SU-DHL-6 (cell line): ENCODE measurements around the gene RPH3AL.

ENCODE experiments used
- CTCF ChIP-seq: fragments of 200-600 bp; sonication (generic); IDR thresholded peaks from one replicate; pipeline ENCODE4 v1.5.1; 2017; ENCODE audit warnings: antibody characterized with exemption, mild to moderate bottlenecking, low read length, moderate library complexity; ENCODE audit not compliant: insufficient read depth, poor library complexity, severe bottlenecking
- EZH2phosphoT487 ChIP-seq: fragments of 200-600 bp; sonication (generic), shearing (Covaris generic); conservative IDR thresholded peaks from 2 replicates; pipeline ENCODE4 v1.6.1; 2018; ENCODE audit warnings: mild to moderate bottlenecking, antibody characterized with exemption, low read length, moderate library complexity, mixed read lengths

DNA sequence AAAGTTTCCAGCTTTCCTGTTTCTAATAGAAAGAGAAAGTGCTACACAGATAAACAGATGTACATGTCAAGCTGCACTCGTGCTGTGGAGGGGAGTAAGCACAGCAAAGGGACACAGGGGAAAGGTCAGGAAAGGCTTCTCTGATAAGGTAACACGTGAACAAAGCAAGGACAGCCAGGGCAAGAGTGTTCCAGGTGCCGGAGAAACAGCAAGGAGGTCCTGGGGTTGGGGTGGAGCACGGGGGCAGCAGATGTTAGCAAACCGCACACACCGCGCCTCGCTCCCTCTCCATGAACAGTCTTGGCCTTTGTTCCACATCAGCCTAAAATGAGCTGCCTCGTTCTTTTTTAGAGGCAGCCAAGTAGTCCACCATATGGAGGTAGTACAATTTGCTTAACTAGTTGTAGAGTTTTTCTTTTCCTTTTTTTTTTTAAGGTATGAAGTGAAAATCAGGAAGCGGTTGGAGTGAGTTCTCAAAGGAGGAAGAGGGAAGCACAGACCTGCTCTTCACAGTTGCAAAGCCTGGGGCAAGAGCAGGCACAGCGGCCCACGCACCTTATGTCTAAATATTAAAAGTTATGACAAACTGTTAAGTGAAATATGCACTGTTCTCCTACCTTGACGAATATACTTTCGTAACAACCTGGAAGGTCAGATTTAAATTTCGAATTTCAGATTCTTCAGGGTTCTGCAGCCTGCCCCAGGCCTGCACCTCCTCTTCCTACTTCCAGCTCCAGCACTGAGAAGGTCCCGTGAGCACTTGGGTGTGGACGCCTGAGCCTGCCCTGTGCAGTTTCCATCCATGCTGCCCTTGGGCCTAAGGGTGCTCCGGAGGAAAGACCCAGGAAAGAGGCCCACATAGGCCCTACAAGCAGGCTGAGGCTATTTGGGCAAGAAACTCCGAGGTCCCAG, 41.5 kb upstream of the RPH3AL start:
- TF ChIP-seq CTCF (no peak), EZH2phosphoT487 (no peak)
